ENCODE results near the gene TBC1D9B.

- TF ChIP-seq CTCF (IDR thresholded peaks at IDR 0.05), result peak; percentile 19 to 94 (median 72)
- peak in 1 of 2 donors; percentile 30 for TF ChIP-seq EP300 (IDR thresholded peaks at IDR 0.05)
- no peak for TF ChIP-seq POLR2A (IDR thresholded peaks at IDR 0.05)
These were observed at the start of gene TBC1D9B for GRCh38 chr5:179907556-179908324.
